Measurements from ENCODE around the gene BACE1-AS.

The BACE1-AS gene

DNA sequence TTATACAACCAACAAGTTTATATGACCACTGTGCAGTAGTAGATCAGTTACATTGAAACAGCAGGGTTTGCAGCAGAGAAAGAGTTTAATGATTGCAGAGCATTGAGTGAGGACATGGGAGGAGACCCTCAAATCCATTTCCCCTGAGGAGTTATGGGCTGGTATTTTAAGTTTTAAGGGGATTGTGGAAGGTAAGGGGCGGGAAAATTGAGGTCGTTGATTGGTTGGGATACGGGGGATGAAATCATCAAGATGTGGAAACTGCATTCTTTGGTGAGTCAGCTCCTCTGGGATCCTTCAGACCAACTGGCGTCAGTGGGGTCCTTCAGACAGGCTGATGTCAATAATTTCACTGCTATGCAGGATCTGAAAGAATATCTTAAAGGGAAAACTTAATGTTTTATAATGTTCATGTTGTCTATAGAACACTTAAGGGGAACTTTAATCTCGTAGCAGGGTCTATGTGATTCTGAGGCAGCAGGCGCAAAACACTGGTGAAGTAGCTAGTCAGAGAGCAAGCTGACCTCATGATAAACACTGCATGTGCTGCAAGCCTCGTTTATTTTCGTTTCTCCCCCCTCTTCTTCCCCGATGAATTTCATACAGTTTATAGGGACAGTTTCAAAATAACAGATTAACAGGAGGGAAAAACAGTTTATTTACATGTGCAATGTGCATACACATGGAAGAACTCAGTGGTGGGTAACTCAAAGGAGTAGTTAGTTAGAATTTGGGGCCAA is 17.4 kb upstream of the BACE1-AS start:
- DNase-seq (ENCODE audit: low read depth, low spot score) = peak; percentile 82
- no peak overlapping the region for H3K4me3 ChIP-seq (ENCODE audit: low read depth, low read length)
- TF ChIP-seq, protein P1, sequence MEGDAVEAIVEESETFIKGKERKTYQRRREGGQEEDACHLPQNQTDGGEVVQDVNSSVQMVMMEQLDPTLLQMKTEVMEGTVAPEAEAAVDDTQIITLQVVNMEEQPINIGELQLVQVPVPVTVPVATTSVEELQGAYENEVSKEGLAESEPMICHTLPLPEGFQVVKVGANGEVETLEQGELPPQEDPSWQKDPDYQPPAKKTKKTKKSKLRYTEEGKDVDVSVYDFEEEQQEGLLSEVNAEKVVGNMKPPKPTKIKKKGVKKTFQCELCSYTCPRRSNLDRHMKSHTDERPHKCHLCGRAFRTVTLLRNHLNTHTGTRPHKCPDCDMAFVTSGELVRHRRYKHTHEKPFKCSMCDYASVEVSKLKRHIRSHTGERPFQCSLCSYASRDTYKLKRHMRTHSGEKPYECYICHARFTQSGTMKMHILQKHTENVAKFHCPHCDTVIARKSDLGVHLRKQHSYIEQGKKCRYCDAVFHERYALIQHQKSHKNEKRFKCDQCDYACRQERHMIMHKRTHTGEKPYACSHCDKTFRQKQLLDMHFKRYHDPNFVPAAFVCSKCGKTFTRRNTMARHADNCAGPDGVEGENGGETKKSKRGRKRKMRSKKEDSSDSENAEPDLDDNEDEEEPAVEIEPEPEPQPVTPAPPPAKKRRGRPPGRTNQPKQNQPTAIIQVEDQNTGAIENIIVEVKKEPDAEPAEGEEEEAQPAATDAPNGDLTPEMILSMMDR (IDR thresholded peaks at IDR 0.05; ENCODE audit: low read depth, low read length) = no peak
- in situ Hi-C loops (cut with HindIII; ENCODE audit: low sequenced_read_pairs) = no loop called here

DNA sequence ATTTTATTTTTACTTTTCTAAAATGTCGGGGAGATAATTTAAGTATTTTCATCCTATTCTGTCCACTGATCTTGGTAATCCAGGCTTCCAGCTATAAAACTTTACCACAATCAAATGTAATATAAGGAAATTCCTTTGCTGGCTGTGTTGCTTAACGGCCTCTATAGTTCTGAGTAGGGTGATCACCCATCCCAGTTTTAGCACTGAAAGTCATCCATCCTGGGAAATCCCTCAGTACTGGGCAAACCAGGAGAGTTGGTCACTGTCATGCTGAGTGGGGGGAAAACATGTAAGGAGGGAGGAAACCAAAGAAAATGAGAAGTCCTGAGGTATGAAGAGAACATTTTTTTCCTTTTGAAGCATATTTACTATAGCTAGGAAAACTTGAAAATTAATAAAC is 12.8 kb upstream of the BACE1-AS start:
- no peak for DNase-seq (ENCODE audit: low read depth, low spot score)
- H3K4me3 ChIP-seq (ENCODE audit: low read depth, low read length) = no peak overlapping the region
- in situ Hi-C loops (cut with HindIII; ENCODE audit: low sequenced_read_pairs) = no loop called here
- TF ChIP-seq, protein P1 (IDR thresholded peaks at IDR 0.05; ENCODE audit: low read depth, low read length) = no peak

DNA sequence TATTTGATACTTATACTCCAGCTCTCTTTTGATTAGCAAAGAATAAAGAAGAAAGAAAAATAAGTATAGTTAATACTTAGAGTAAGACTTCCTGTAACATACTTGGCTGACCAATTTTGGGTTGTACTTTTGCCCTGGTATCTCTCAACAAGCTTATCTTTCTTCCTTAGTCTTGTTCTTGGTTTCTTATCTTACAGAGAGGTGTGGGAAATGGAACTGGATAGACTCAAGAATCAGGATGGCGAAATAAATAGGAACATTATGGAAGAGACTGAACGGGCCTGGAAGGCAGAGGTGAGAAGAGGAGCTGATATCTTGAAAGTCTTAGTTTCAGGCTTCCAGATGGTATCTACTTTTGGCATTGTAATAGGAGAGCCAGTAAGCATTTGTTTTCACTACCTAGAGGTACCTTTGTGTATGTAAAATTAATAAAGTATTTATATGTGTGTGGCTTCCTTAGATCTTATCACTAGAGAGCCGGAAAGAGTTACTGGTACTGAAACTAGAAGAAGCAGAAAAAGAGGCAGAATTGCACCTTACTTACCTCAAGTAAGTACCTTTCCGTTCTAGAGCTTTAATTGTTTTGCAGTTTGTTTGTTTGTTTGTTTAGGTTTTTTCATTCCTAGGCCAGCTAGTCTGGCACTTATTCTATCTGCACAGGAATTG is 11.3 kb upstream of the BACE1-AS start:
- in situ Hi-C loops (cut with HindIII; ENCODE audit: low sequenced_read_pairs) = no loop called here
- H3K4me3 ChIP-seq (ENCODE audit: low read depth, low read length) = no peak overlapping the region
- TF ChIP-seq, protein P1 (IDR thresholded peaks at IDR 0.05; ENCODE audit: low read depth, low read length) = no peak
- no peak for DNase-seq (ENCODE audit: low read depth, low spot score)

DNA sequence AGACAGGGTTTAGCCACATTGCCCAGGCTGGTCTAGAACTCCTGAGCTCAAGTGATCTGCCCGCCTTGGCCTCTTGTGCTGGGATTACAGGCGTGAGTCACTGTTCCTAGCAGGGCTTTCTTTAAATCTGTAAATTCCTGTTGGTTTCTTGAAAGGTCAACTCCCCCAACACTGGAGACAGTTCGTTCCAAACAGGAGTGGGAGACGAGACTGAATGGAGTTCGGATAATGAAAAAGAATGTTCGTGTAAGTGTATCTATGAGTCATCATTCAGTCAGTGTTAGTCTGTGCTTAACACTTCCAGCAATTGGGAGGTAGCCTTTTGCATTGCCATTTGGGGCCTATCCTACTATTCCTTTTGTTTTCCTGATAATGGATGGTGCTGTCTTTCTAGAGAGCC is 10.0 kb upstream of the BACE1-AS start:
- in situ Hi-C loops (cut with HindIII; ENCODE audit: low sequenced_read_pairs) = no loop called here
- peak; percentile 94 for DNase-seq (ENCODE audit: low read depth, low spot score)
- H3K4me3 ChIP-seq (ENCODE audit: low read depth, low read length) = no peak overlapping the region
- TF ChIP-seq, protein P1 (IDR thresholded peaks at IDR 0.05; ENCODE audit: low read depth, low read length) = no peak

DNA sequence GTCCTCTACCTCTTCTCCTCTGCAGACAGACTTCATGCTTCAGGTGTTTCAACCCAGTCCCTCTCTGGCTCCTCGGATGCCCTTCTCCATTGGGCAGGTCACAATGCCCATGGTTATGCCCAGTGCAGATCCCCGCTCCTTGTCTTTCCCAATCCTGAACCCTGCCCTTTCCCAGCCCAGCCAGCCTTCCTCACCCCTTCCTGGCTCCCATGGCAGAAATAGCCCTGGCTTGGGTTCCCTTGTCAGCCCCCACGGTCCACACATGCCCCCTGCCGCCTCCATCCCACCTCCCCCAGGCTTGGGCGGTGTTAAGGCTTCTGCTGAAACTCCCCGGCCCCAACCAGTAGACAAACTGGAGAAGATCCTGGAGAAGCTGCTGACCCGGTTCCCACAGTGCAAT is 9.3 kb upstream of the BACE1-AS start:
- TF ChIP-seq, protein P1 (IDR thresholded peaks at IDR 0.05; ENCODE audit: low read depth, low read length) = no peak
- H3K4me3 ChIP-seq (ENCODE audit: low read depth, low read length) = no peak overlapping the region
- no peak for DNase-seq (ENCODE audit: low read depth, low spot score)
- in situ Hi-C loops (cut with HindIII; ENCODE audit: low sequenced_read_pairs) = no loop called here

DNA sequence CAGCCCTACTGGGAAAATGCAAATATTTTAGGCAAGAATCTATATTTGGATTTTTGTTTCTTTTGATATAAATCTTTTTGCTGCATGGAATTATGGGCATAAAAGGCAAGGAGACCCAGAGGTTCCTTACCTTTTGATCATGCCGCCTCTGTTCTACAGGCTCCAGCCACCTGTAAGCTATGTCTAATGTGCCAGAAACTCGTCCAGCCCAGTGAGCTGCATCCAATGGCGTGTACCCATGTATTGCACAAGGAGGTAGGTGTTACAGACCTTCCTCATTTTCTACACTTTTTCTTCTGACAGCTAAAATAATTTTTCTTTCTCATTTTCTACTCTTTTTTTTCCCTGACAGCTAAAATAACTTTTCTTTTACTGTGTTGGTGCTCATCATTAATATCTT is 8.2 kb upstream of the BACE1-AS start:
- TF ChIP-seq, protein P1 (IDR thresholded peaks at IDR 0.05; ENCODE audit: low read depth, low read length) = no peak
- in situ Hi-C loops (cut with HindIII; ENCODE audit: low sequenced_read_pairs) = no loop called here
- no peak for DNase-seq (ENCODE audit: low read depth, low spot score)
- H3K4me3 ChIP-seq (ENCODE audit: low read depth, low read length) = no peak overlapping the region

Data from astrocyte of the spinal cord (primary cell).